ENCODE results near the gene SEL1L3.

Gene SEL1L3

DNA sequence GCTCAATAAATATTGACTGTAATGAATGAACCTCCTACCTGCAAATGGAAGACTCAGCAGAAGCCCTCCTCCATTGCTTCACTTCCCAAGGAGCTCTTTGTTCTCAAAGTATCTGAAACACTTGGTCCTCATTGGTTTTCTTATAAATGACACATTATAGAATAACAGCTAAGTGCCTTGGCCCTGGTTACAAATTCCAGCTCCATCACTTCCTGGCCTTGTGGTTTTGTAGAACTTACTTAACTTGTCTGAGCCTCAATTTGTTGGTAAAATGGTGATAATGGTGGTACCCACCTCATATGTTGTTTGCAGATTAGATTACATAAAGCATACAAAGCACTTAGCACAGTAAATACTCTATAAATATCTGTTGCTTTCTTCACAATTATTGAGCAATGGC, 26.0 kb upstream of the SEL1L3 start:
- no peak overlapping the region for H3K27ac ChIP-seq (replicated peaks)
- H3K4me3 ChIP-seq (replicated peaks; ENCODE audit: insufficient read depth, low read length) = no peak overlapping the region
- DNase-seq (ENCODE audit: low read depth in 1 of 2, low spot score in 1 of 2) = no peak
- TF ChIP-seq, protein P1, sequence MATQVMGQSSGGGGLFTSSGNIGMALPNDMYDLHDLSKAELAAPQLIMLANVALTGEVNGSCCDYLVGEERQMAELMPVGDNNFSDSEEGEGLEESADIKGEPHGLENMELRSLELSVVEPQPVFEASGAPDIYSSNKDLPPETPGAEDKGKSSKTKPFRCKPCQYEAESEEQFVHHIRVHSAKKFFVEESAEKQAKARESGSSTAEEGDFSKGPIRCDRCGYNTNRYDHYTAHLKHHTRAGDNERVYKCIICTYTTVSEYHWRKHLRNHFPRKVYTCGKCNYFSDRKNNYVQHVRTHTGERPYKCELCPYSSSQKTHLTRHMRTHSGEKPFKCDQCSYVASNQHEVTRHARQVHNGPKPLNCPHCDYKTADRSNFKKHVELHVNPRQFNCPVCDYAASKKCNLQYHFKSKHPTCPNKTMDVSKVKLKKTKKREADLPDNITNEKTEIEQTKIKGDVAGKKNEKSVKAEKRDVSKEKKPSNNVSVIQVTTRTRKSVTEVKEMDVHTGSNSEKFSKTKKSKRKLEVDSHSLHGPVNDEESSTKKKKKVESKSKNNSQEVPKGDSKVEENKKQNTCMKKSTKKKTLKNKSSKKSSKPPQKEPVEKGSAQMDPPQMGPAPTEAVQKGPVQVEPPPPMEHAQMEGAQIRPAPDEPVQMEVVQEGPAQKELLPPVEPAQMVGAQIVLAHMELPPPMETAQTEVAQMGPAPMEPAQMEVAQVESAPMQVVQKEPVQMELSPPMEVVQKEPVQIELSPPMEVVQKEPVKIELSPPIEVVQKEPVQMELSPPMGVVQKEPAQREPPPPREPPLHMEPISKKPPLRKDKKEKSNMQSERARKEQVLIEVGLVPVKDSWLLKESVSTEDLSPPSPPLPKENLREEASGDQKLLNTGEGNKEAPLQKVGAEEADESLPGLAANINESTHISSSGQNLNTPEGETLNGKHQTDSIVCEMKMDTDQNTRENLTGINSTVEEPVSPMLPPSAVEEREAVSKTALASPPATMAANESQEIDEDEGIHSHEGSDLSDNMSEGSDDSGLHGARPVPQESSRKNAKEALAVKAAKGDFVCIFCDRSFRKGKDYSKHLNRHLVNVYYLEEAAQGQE (IDR thresholded peaks at IDR 0.05; ENCODE audit: insufficient replicate concordance, low read depth) = no peak
- TF ChIP-seq, protein P2, sequence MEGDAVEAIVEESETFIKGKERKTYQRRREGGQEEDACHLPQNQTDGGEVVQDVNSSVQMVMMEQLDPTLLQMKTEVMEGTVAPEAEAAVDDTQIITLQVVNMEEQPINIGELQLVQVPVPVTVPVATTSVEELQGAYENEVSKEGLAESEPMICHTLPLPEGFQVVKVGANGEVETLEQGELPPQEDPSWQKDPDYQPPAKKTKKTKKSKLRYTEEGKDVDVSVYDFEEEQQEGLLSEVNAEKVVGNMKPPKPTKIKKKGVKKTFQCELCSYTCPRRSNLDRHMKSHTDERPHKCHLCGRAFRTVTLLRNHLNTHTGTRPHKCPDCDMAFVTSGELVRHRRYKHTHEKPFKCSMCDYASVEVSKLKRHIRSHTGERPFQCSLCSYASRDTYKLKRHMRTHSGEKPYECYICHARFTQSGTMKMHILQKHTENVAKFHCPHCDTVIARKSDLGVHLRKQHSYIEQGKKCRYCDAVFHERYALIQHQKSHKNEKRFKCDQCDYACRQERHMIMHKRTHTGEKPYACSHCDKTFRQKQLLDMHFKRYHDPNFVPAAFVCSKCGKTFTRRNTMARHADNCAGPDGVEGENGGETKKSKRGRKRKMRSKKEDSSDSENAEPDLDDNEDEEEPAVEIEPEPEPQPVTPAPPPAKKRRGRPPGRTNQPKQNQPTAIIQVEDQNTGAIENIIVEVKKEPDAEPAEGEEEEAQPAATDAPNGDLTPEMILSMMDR (IDR thresholded peaks at IDR 0.05; ENCODE audit: insufficient read depth, low read length) = no peak
- no peak for TF ChIP-seq SPI1 (IDR thresholded peaks at IDR 0.05; ENCODE audit: borderline replicate concordance, low read depth)
- no peak for TF ChIP-seq GABPA (IDR thresholded peaks at IDR 0.05; ENCODE audit: low read depth)
- TF ChIP-seq POLR2AphosphoS5 (IDR thresholded peaks at IDR 0.05; ENCODE audit: low read depth) = no peak
- no peaks in the 10 kb centered on the region for H3K27me3 ChIP-seq (ENCODE audit: insufficient read depth, poor library complexity, severe bottlenecking)

DNA sequence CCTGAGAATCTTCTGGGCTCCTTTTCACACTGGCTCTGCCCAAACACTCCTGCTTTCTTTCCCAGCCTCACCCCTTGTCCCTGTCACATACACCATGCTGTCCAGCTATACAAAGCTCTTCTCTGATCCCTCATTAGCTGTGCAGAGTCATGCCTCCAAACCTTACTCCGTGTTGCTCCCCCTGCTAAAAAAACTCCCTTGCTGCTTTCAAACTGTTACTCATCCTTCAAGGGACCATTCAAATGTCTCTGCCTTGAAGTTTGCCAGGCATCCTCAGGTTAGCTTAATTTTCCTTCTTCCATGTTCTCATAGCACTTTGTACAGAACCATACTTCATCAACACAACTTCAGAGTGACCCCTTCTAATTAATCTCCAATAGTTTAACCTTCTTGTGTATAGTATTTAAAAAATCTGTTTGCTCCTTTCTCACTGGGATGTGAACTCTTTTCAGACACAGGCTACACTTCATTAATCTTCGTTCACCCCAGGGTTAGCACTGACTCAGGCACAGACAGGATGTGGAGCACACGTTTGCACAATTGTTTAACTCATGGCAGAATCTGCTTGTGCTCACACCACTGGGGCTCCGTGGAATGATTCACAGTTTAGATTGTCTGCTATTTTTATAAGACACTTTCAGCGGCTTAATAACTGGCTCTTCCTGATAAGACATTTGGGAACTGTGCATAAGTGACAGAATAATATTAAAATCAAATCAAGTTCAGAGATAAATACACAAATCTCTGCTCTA, 21.4 kb upstream of the SEL1L3 start:
- TF ChIP-seq, protein P1 (IDR thresholded peaks at IDR 0.05; ENCODE audit: insufficient replicate concordance, low read depth) = no peak
- TF ChIP-seq, protein P2 (IDR thresholded peaks at IDR 0.05; ENCODE audit: insufficient read depth, low read length) = no peak
- TF ChIP-seq GABPA (IDR thresholded peaks at IDR 0.05; ENCODE audit: low read depth) (no peak), SPI1 (IDR thresholded peaks at IDR 0.05; ENCODE audit: borderline replicate concordance, low read depth) (no peak), POLR2AphosphoS5 (IDR thresholded peaks at IDR 0.05; ENCODE audit: low read depth) (no peak)
- no peak overlapping the region for H3K27ac ChIP-seq (replicated peaks)

DNA sequence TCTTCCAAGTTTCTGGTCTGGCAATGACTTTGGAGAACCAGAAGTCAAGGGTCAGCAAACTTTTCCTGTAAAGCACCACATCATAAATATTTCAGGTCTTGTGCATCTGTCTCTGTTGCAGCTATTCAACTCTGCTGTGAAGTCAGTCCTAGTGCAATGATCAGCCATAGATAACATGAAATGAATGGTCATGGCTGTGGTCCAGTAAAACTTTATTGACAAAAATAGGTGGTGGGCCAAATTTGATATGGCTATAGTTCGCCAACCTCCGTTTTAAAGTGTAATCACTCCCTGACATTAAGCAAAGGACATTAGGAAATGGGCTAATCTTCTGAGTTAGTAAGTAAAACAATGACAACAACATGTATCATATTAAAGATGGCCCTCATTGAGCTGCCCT, 20.8 kb upstream of the SEL1L3 start:
- H3K4me3 ChIP-seq (replicated peaks; ENCODE audit: insufficient read depth, low read length) = no peak overlapping the region
- TF ChIP-seq GABPA (IDR thresholded peaks at IDR 0.05; ENCODE audit: low read depth) (no peak), POLR2AphosphoS5 (IDR thresholded peaks at IDR 0.05; ENCODE audit: low read depth) (no peak)
- TF ChIP-seq, protein P1 (IDR thresholded peaks at IDR 0.05; ENCODE audit: insufficient replicate concordance, low read depth) = no peak
- TF ChIP-seq, protein P2 (IDR thresholded peaks at IDR 0.05; ENCODE audit: insufficient read depth, low read length) = no peak
- H3K27ac ChIP-seq (replicated peaks) = no peak overlapping the region
- no peak for DNase-seq (ENCODE audit: low read depth in 1 of 2, low spot score in 1 of 2)
- H3K27me3 ChIP-seq (ENCODE audit: insufficient read depth, poor library complexity, severe bottlenecking) = no peaks in the 10 kb centered on the region

More for the DNA sequence above, 21.4 kb upstream of the SEL1L3 start:
- DNase-seq (ENCODE audit: low read depth in 1 of 2, low spot score in 1 of 2) = peak in 1 of 2 experiments; percentile 66
- Histone ChIP-seq H3K27me3 (ENCODE audit: insufficient read depth, poor library complexity, severe bottlenecking) (no peaks in the 10 kb centered on the region), H3K4me3 (replicated peaks; ENCODE audit: insufficient read depth, low read length) (no peak overlapping the region)
